Superior temporal gyrus (tissue), 1 donor: ENCODE measurements around the gene GPR137.
"Not testable (repeated sequence)": the region's sequence is repeated elsewhere in the genome, so short reads cannot be mapped to it uniquely, and the experiment has no call there.

Source experiments
- DNase-seq: peaks from one replicate; pipeline ENCODE4 v3.0.0-alpha.2; 2016; ENCODE audit errors: extremely low spot score

The GPR137 gene

GRCh38 chr11:64303109-64304031, 17.7 kb downstream of the GPR137 start:
- DNase-seq: no peak

- DNase-seq: no peak
Measured at GRCh38 chr11:64304032-64304315, 18.3 kb downstream of the GPR137 start.

GRCh38 chr11:64304316-64305072, 18.8 kb downstream of the GPR137 start:
- peak; percentile 93 for DNase-seq

GRCh38 chr11:64305075-64305690, 19.5 kb downstream of the GPR137 start, which contains the start of gene ESRRA:
ESRRA (plus strand) TSS chr11:64305524; CDS start chr11:64307180, 1,656 bp downstream.
- peak; percentile 97 for DNase-seq

GRCh38 chr11:64305691-64306562, 20.3 kb downstream of the GPR137 start:
- peak; percentile 42 for DNase-seq

- DNase-seq: no peak
Measured at GRCh38 chr11:64306563-64306875, 20.9 kb downstream of the GPR137 start.

GRCh38 chr11:64306876-64307622, 21.4 kb downstream of the GPR137 start:
- DNase-seq: no peak

- not testable (repeated sequence) for DNase-seq
Measured at GRCh38 chr11:64307795-64308194, 22.1 kb downstream of the GPR137 start.

- DNase-seq: no peak
Measured at GRCh38 chr11:64312947-64313346, 27.3 kb downstream of the GPR137 start.

GRCh38 chr11:64313491-64314145, 28.0 kb downstream of the GPR137 start:
- no peak for DNase-seq

- no peak for DNase-seq
Measured at GRCh38 chr11:64314146-64314804, 28.6 kb downstream of the GPR137 start.

GRCh38 chr11:64314805-64315561, 29.3 kb downstream of the GPR137 start:
- DNase-seq: no peak

- not testable (repeated sequence) for DNase-seq
Measured at GRCh38 chr11:64315667-64316526, 30.2 kb downstream of the GPR137 start.

GRCh38 chr11:64316672-64317324, 31.1 kb downstream of the GPR137 start:
- DNase-seq: no peak

- DNase-seq: peak; percentile 99
Measured at GRCh38 chr11:64317325-64317960, 31.8 kb downstream of the GPR137 start, which contains the start of gene TRMT112. TRMT112 (minus strand) TSS chr11:64317559; CDS start chr11:64317526, 33 bp downstream.

GRCh38 chr11:64317961-64318765, 32.5 kb downstream of the GPR137 start, which contains the start of gene PRDX5:
PRDX5 (plus strand) TSS chr11:64318121; CDS start chr11:64318216, 95 bp downstream.
- DNase-seq: peak; percentile 98
